OCI-LY1 (cell line): ENCODE data around the gene GRPEL1.

Experiments used
- CTCF ChIP-seq: fragments of 200-600 bp; sonication (generic), shearing (Covaris generic); IDR thresholded peaks from 2 replicates; pipeline ENCODE4 v1.5.1; 2017; ENCODE audit warnings: mild to moderate bottlenecking, antibody characterized with exemption, low read length, moderate library complexity, mixed read lengths
- EZH2 ChIP-seq: fragments of 200-600 bp; sonication (generic), shearing (Covaris generic); IDR thresholded peaks from 2 replicates; pipeline ENCODE4 v1.8.0; 2017; ENCODE audit warnings: borderline replicate concordance, mixed run types, mild to moderate bottlenecking, antibody characterized with exemption, low read length, moderate library complexity, mixed read lengths

- TF ChIP-seq CTCF (no peak), EZH2 (no peak)
These were observed 18.1 kb downstream of the GRPEL1 start for GRCh38 chr4:7049739-7050138.
